ENCODE results near the gene TEAD4.
"Not testable (repeated sequence)": the region's sequence is repeated elsewhere in the genome, so short reads cannot be mapped to it uniquely, and the experiment has no call there.

Gene TEAD4

GRCh38 chr12:3047961-3048360, 88.8 kb downstream of the TEAD4 start:
- Mint-ChIP-seq H3K27me3 (peaks cover 37% of the 10 kb centered on the region), H3K9me3 (no peaks in the 10 kb centered on the region), H3K36me3 (ENCODE audit: low read depth) (no peaks in the 10 kb centered on the region), H3K4me3 (no peak overlapping the region), H3K4me1 (ENCODE audit: low read depth) (no peaks in the 10 kb centered on the region), H3K27ac (no peak overlapping the region)
- DNase-seq: no peak

- no peaks in the 10 kb centered on the region for H3K36me3 Mint-ChIP-seq (ENCODE audit: low read depth)
- no peaks in the 10 kb centered on the region for H3K4me1 Mint-ChIP-seq (ENCODE audit: low read depth)
- no peak overlapping the region for H3K4me3 Mint-ChIP-seq
- no peak overlapping the region for H3K27ac Mint-ChIP-seq
- no peak for DNase-seq
- peaks cover 36% of the 10 kb centered on the region for H3K27me3 Mint-ChIP-seq
- H3K9me3 Mint-ChIP-seq: no peaks in the 10 kb centered on the region
Measured at GRCh38 chr12:3048540-3048939, 89.3 kb downstream of the TEAD4 start.

GRCh38 chr12:3049176-3049575, 90.0 kb downstream of the TEAD4 start:
- H3K27me3 Mint-ChIP-seq: peaks cover 29% of the 10 kb centered on the region
- no peak overlapping the region for H3K27ac Mint-ChIP-seq
- no peaks in the 10 kb centered on the region for H3K9me3 Mint-ChIP-seq
- no peaks in the 10 kb centered on the region for H3K36me3 Mint-ChIP-seq (ENCODE audit: low read depth)
- H3K4me3 Mint-ChIP-seq: no peak overlapping the region
- DNase-seq: no peak
- H3K4me1 Mint-ChIP-seq (ENCODE audit: low read depth): no peaks in the 10 kb centered on the region

GRCh38 chr12:3049611-3050249, 90.5 kb downstream of the TEAD4 start:
- DNase-seq: no peak
- H3K27ac Mint-ChIP-seq: no peak overlapping the region
- no peaks in the 10 kb centered on the region for H3K9me3 Mint-ChIP-seq
- peaks cover 25% of the 10 kb centered on the region for H3K27me3 Mint-ChIP-seq
- no peaks in the 10 kb centered on the region for H3K4me1 Mint-ChIP-seq (ENCODE audit: low read depth)
- H3K36me3 Mint-ChIP-seq (ENCODE audit: low read depth): no peaks in the 10 kb centered on the region
- no peak overlapping the region for H3K4me3 Mint-ChIP-seq

GRCh38 chr12:3054374-3054773, 95.2 kb downstream of the TEAD4 start:
- H3K27ac Mint-ChIP-seq: no peak overlapping the region
- no peak overlapping the region for H3K4me3 Mint-ChIP-seq
- H3K36me3 Mint-ChIP-seq (ENCODE audit: low read depth): no peaks in the 10 kb centered on the region
- no peaks in the 10 kb centered on the region for H3K9me3 Mint-ChIP-seq
- no peaks in the 10 kb centered on the region for H3K4me1 Mint-ChIP-seq (ENCODE audit: low read depth)
- peaks cover 27% of the 10 kb centered on the region for H3K27me3 Mint-ChIP-seq
- no peak for DNase-seq

GRCh38 chr12:3055026-3055703, 96.0 kb downstream of the TEAD4 start:
- no peak overlapping the region for H3K27ac Mint-ChIP-seq
- H3K36me3 Mint-ChIP-seq (ENCODE audit: low read depth): no peaks in the 10 kb centered on the region
- no peak overlapping the region for H3K4me3 Mint-ChIP-seq
- no peak for DNase-seq
- H3K4me1 Mint-ChIP-seq (ENCODE audit: low read depth): no peaks in the 10 kb centered on the region
- no peaks in the 10 kb centered on the region for H3K9me3 Mint-ChIP-seq
- peaks cover 31% of the 10 kb centered on the region for H3K27me3 Mint-ChIP-seq

GRCh38 chr12:3055704-3056467, 96.7 kb downstream of the TEAD4 start:
- H3K9me3 Mint-ChIP-seq: no peaks in the 10 kb centered on the region
- peaks cover 32% of the 10 kb centered on the region for H3K27me3 Mint-ChIP-seq
- H3K36me3 Mint-ChIP-seq (ENCODE audit: low read depth): no peaks in the 10 kb centered on the region
- no peak overlapping the region for H3K4me3 Mint-ChIP-seq
- H3K4me1 Mint-ChIP-seq (ENCODE audit: low read depth): no peaks in the 10 kb centered on the region
- no peak for DNase-seq
- no peak overlapping the region for H3K27ac Mint-ChIP-seq

- Mint-ChIP-seq H3K36me3 (ENCODE audit: low read depth) (no peaks in the 10 kb centered on the region), H3K4me3 (no peak overlapping the region), H3K9me3 (peaks cover 7% of the 10 kb centered on the region), H3K27me3 (peaks cover 46% of the 10 kb centered on the region), H3K4me1 (ENCODE audit: low read depth) (no peaks in the 10 kb centered on the region), H3K27ac (no peak overlapping the region)
- no peak for DNase-seq
Measured at GRCh38 chr12:3061059-3061458, 101.9 kb downstream of the TEAD4 start.

GRCh38 chr12:3061501-3062215, 102.5 kb downstream of the TEAD4 start:
- H3K4me3 Mint-ChIP-seq: no peak overlapping the region
- H3K4me1 Mint-ChIP-seq (ENCODE audit: low read depth): no peaks in the 10 kb centered on the region
- H3K9me3 Mint-ChIP-seq: peaks cover 7% of the 10 kb centered on the region
- peaks cover 45% of the 10 kb centered on the region for H3K27me3 Mint-ChIP-seq
- H3K27ac Mint-ChIP-seq: no peak overlapping the region
- no peak for DNase-seq
- no peaks in the 10 kb centered on the region for H3K36me3 Mint-ChIP-seq (ENCODE audit: low read depth)

- Mint-ChIP-seq H3K27ac (no peak overlapping the region), H3K27me3 (peaks cover 59% of the 10 kb centered on the region), H3K36me3 (ENCODE audit: low read depth) (no peaks in the 10 kb centered on the region), H3K4me1 (ENCODE audit: low read depth) (no peaks in the 10 kb centered on the region), H3K4me3 (no peak overlapping the region), H3K9me3 (peaks cover 7% of the 10 kb centered on the region)
- no peak for DNase-seq
Measured at GRCh38 chr12:3065300-3065699, 106.1 kb downstream of the TEAD4 start.

- not testable (repeated sequence) for H3K36me3 Mint-ChIP-seq (ENCODE audit: low read depth); H3K4me3 Mint-ChIP-seq; H3K4me1 Mint-ChIP-seq (ENCODE audit: low read depth); H3K27ac Mint-ChIP-seq; H3K9me3 Mint-ChIP-seq; DNase-seq
- peaks cover 56% of the 10 kb centered on the region for H3K27me3 Mint-ChIP-seq
Measured at GRCh38 chr12:3065846-3066245, 106.6 kb downstream of the TEAD4 start.

GRCh38 chr12:3069714-3070113, 110.5 kb downstream of the TEAD4 start:
- no peak for DNase-seq
- Mint-ChIP-seq H3K4me3 (no peak overlapping the region), H3K27me3 (peaks cover 42% of the 10 kb centered on the region), H3K36me3 (ENCODE audit: low read depth) (no peaks in the 10 kb centered on the region), H3K4me1 (ENCODE audit: low read depth) (peaks cover 6% of the 10 kb centered on the region), H3K9me3 (no peaks in the 10 kb centered on the region), H3K27ac (no peak overlapping the region)

GRCh38 chr12:3071107-3071506, 111.9 kb downstream of the TEAD4 start:
- H3K4me3 Mint-ChIP-seq: no peak overlapping the region
- H3K27me3 Mint-ChIP-seq: peaks cover 38% of the 10 kb centered on the region
- H3K27ac Mint-ChIP-seq: no peak overlapping the region
- no peaks in the 10 kb centered on the region for H3K9me3 Mint-ChIP-seq
- peaks cover 7% of the 10 kb centered on the region for H3K4me1 Mint-ChIP-seq (ENCODE audit: low read depth)
- DNase-seq: no peak
- H3K36me3 Mint-ChIP-seq (ENCODE audit: low read depth): no peaks in the 10 kb centered on the region

- no peak overlapping the region for H3K27ac Mint-ChIP-seq
- peaks cover 11% of the 10 kb centered on the region for H3K4me1 Mint-ChIP-seq (ENCODE audit: low read depth)
- no peak overlapping the region for H3K4me3 Mint-ChIP-seq
- no peaks in the 10 kb centered on the region for H3K9me3 Mint-ChIP-seq
- peaks cover 37% of the 10 kb centered on the region for H3K27me3 Mint-ChIP-seq
- no peak for DNase-seq
- H3K36me3 Mint-ChIP-seq (ENCODE audit: low read depth): no peaks in the 10 kb centered on the region
Measured at GRCh38 chr12:3071710-3072109, 112.5 kb downstream of the TEAD4 start.

Measured in activated T-cell treated with anti-CD3 and anti-CD28 coated beads, Interleukin-2, amount 50 U/mL, for 24 hours (primary cell).